Mesendoderm (in vitro differentiated cells): ENCODE measurements around the gene ALX3. TPM values are rescaled to one million over a fixed set of nuclear protein-coding genes. Genes with fewer than 3 reads are reported as not detected.

ENCODE experiments used
- DNase-seq: peaks from one replicate; pipeline ENCODE4 v3.0.0; 2013
- H2AK5ac ChIP-seq: 2 replicates; pipeline ENCODE4 v1.6.1; 2013; ENCODE audit warnings: low read length, inconsistent platforms
- H2BK120ac ChIP-seq: 2 replicates; pipeline ENCODE4 v1.6.1; 2013; ENCODE audit warnings: low read depth, mild to moderate bottlenecking, low read length, moderate library complexity, mixed read lengths
- H2BK15ac ChIP-seq: replicated peaks from 2 replicates; pipeline ENCODE4 v1.6.1; 2013; ENCODE audit warnings: low read depth, mild to moderate bottlenecking, moderate library complexity
- H2BK5ac ChIP-seq: 2 replicates; pipeline ENCODE4 v1.6.1; 2013; ENCODE audit warnings: low read length, inconsistent platforms
- H3K18ac ChIP-seq: 2 replicates; pipeline ENCODE4 v1.6.1; 2013; ENCODE audit warnings: mild to moderate bottlenecking, low read length, mixed read lengths
- H3K23ac ChIP-seq: one replicate; pipeline ENCODE4 v1.6.1; 2013; ENCODE audit warnings: low read length
- H3K27ac ChIP-seq: 2 replicates; pipeline ENCODE4 v1.5.1; 2013; ENCODE audit warnings: low read depth, mild to moderate bottlenecking, inconsistent platforms, low read length, moderate library complexity
- H3K27me3 ChIP-seq: 2 replicates; pipeline ENCODE4 v1.6.1; 2013; ENCODE audit warnings: low read length, control low read depth, mild to moderate bottlenecking, inconsistent platforms; ENCODE audit not compliant: insufficient read depth, poor library complexity
- H3K36me3 ChIP-seq: 2 replicates; pipeline ENCODE4 v1.6.1; 2013; ENCODE audit warnings: low read length, inconsistent platforms; ENCODE audit not compliant: control insufficient read depth, insufficient read depth
- H3K4ac ChIP-seq: one replicate; pipeline ENCODE4 v1.6.1; 2013; ENCODE audit warnings: low read depth, mild to moderate bottlenecking, low read length, moderate library complexity
- H3K4me1 ChIP-seq: 2 replicates; pipeline ENCODE4 v1.6.1; 2013; ENCODE audit warnings: low read depth, low read length, inconsistent platforms; ENCODE audit not compliant: control insufficient read depth
- H3K4me2 ChIP-seq: 2 replicates; pipeline ENCODE4 v1.6.1; 2013; ENCODE audit warnings: low read length
- H3K4me3 ChIP-seq: 2 replicates; pipeline ENCODE4 v1.5.1; 2013; ENCODE audit warnings: mild to moderate bottlenecking, low read length
- H3K56ac ChIP-seq: one replicate; pipeline ENCODE4 v1.6.1; 2013; ENCODE audit warnings: low read length
- H3K79me1 ChIP-seq: 2 replicates; pipeline ENCODE4 v1.6.1; 2013; ENCODE audit warnings: low read length, inconsistent platforms
- H3K79me2 ChIP-seq: 2 replicates; pipeline ENCODE4 v1.6.1; 2013; ENCODE audit warnings: mild to moderate bottlenecking, low read length; ENCODE audit not compliant: control insufficient read depth, insufficient read depth
- H3K9ac ChIP-seq: 2 replicates; pipeline ENCODE4 v1.6.1; 2013; ENCODE audit warnings: low read length, inconsistent platforms
- H4K5ac ChIP-seq: one replicate; pipeline ENCODE4 v1.6.1; 2013; ENCODE audit warnings: low read length
- H4K8ac ChIP-seq: one replicate; pipeline ENCODE4 v1.6.1; 2013; ENCODE audit warnings: low read depth, mild to moderate bottlenecking, control low read depth, low read length, moderate library complexity
- WGBS: extraction: QIAGEN DNeasy Blood & Tissue Kit; methylation state at CpG from one replicate; pipeline ENCODE4 v1.1.7; 2013; ENCODE audit warnings: low lambda C conversion rate, missing lambda C conversion rate; ENCODE audit not compliant: insufficient coverage; ENCODE audit errors: extremely low coverage; 5-methylcytosine and 5-hydroxymethylcytosine counted together
- polyA plus RNA-seq, 2 experiments: library from polyadenylated mRNA; stranded (reverse); fragments of 200-250 nt; gene quantifications; one replicate each; pipeline ENCODE4 v1.2.3, GENCODE V29; 2013

The ALX3 gene
- polyA plus RNA-seq (2013, experiment 1 of 2), result 0.21 TPM
- 0.24 TPM for polyA plus RNA-seq (2013, experiment 2 of 2)

DNA sequence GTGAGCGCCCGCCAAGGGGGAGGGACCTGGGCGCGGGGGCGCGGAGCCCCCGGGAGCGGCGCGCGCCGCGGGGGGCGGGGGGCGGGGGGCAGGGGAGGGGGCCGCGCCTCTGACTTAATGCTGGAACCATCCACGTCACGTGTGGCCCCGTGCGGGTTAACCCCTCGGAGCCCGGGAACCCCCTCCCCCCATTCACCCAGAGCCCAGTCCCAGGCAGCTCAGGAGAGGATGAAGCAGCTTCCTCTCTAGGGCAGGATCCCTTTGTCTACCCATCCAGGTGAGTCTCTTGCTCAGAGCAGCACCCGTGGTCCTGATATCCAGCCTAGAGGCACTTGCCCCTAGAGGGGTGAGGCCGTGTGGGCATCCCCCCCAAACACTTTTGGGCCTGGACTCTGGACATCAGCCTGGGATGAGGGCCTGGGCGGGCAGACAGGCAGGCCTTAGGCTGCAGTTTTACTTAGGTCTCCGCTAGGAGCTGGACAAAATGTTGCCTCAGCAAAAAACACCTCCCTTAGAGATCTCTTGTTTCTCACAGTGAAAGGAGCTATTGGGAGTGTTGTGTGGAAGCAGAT, at the start of gene ALX3:
TSS of gene ALX3 (minus strand) at position 2 of the 572 bp plus-strand sequence. CDS start 60 bp downstream, outside the sequence.
- Histone ChIP-seq H3K4me3 (no peak within 1 kb of the TSS), H3K36me3 (no peaks in the 10 kb centered on the region), H3K79me1 (no peaks in the 10 kb centered on the region), H3K27ac (no peak within 1 kb of the TSS), H3K27me3 (peaks cover 67% of the 10 kb centered on the region), H4K5ac (no peak within 1 kb of the TSS), H4K8ac (no peak within 1 kb of the TSS), H3K4ac (no peak within 1 kb of the TSS), H3K9ac (peak within 1 kb of the TSS; percentile 42), H2BK5ac (no peak within 1 kb of the TSS), H2AK5ac (no peak within 1 kb of the TSS), H2BK15ac (no peak within 1 kb of the TSS), H3K18ac (peak within 1 kb of the TSS; percentile 28), H3K4me2 (peak within 1 kb of the TSS; percentile 50), H3K79me2 (no peaks in the 10 kb centered on the region), H2BK120ac (no peak within 1 kb of the TSS), H3K56ac (peak within 1 kb of the TSS; percentile 67), H3K4me1 (peaks cover 2% of the 10 kb centered on the region), H3K23ac (peak within 1 kb of the TSS; percentile 7)
- WGBS, result no CpG with 5 or more reads among the region's 27 CpGs
- no peak for DNase-seq

DNA sequence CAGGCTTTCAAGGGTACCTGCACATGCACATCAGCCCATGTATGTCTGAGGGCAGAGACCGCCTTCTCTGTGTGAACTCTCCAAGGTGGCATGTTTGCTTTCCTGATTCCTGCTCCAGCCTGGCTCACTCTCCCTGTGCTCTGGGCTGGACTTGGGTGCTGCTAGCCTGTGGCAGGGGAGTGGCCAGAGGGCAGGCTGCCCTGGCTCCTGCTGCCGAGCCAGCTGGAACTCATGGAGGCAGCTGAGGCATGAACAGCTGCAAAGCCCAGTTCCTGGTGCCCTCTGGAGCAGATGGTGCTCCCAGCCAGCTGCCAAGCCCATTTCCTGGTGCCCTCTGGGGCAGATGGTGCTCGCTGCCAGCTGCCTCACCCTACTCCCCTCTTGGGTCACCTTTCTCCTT, 49.4 kb upstream of the ALX3 start:
- no peak overlapping the region for H3K4ac ChIP-seq
- no peak overlapping the region for H2BK5ac ChIP-seq
- no peaks in the 10 kb centered on the region for H3K4me1 ChIP-seq
- H3K23ac ChIP-seq, result no peak overlapping the region
- no peak overlapping the region for H3K18ac ChIP-seq
- no peak for DNase-seq
- WGBS, result no CpG with 5 or more reads among the region's 3 CpGs
- no peak overlapping the region for H3K9ac ChIP-seq
- H3K27me3 ChIP-seq, result no peaks in the 10 kb centered on the region
- no peak overlapping the region for H4K5ac ChIP-seq
- no peak overlapping the region for H2AK5ac ChIP-seq
- H3K79me1 ChIP-seq, result no peaks in the 10 kb centered on the region
- no peaks in the 10 kb centered on the region for H3K79me2 ChIP-seq
- H2BK120ac ChIP-seq, result no peak overlapping the region
- no peak overlapping the region for H4K8ac ChIP-seq
- no peak overlapping the region for H3K56ac ChIP-seq
- H3K27ac ChIP-seq, result no peak overlapping the region
- no peak overlapping the region for H2BK15ac ChIP-seq
- no peaks in the 10 kb centered on the region for H3K36me3 ChIP-seq
- no peak overlapping the region for H3K4me3 ChIP-seq
- no peak overlapping the region for H3K4me2 ChIP-seq

DNA sequence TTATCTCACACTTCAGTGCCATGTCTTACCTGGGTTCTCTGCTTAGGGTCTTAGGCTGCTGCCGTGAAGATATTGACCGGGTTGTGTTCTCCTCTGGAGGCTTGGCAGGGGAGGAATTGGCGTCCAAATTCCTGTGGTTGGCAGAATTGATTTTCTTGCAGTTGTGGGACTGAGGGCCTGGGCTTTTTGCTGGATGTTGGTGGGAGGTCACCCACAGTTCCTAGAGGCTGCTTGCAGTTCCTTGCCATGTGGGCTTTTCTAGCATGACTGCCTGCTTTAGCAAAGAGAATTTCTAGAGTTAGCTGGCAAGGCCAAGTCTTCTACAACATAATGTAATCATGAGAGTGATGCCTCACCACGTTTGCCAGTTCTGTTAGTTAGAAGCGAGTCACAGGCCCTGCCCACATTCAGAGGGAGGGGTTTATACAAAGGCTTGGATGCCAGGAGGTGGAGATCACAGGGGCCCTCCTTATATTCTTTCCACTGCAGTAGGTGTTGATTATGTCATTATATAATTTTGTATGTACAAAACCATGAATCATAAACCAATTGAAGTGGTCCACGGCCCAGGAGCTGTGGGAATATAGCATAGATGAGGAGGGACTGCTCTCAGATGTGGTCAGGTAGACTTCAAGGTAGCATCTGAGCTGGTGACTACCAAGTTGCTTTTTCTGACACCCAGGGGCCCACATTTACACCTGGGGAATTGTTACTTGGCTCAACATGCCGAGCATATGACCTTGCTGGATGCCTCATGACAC, 48.3 kb upstream of the ALX3 start:
- Histone ChIP-seq H3K4me1 (no peaks in the 10 kb centered on the region), H3K27ac (no peak overlapping the region), H3K4me2 (no peak overlapping the region), H3K27me3 (no peaks in the 10 kb centered on the region), H4K8ac (no peak overlapping the region), H3K23ac (no peak overlapping the region), H3K36me3 (no peaks in the 10 kb centered on the region), H3K18ac (no peak overlapping the region), H3K4ac (no peak overlapping the region), H3K4me3 (no peak overlapping the region), H4K5ac (no peak overlapping the region), H2BK5ac (no peak overlapping the region), H3K79me1 (no peaks in the 10 kb centered on the region), H3K56ac (no peak overlapping the region), H2BK120ac (no peak overlapping the region), H3K9ac (no peak overlapping the region), H2AK5ac (no peak overlapping the region), H3K79me2 (no peaks in the 10 kb centered on the region), H2BK15ac (no peak overlapping the region)
- no CpG with 5 or more reads among the region's 7 CpGs for WGBS
- DNase-seq, result no peak

DNA sequence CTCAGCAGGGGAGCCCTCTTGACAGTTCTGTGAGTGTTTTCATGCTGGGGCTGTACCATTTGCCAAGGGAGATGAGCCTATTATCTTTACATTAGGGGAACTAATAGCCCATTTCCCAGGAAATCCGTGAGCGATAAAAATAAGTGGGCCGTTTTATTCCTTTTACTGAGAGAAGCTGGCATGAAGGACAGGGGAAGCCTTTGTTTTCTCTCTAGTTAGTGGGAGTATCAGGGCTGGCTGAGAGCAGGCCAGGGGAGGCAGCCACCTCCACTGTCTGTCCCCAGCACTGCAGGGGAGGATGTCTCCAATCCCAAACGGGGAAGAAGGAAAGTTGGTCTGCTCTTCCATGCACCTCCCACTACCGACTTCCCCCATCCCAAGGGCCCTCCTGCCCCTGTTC, 44.3 kb upstream of the ALX3 start:
- no peak overlapping the region for H2AK5ac ChIP-seq
- H3K4me3 ChIP-seq, result no peak overlapping the region
- no CpG with 5 or more reads among the region's 5 CpGs for WGBS
- no peaks in the 10 kb centered on the region for H3K79me2 ChIP-seq
- no peak overlapping the region for H2BK15ac ChIP-seq
- no peak overlapping the region for H4K8ac ChIP-seq
- H3K27ac ChIP-seq, result no peak overlapping the region
- no peak overlapping the region for H2BK5ac ChIP-seq
- no peaks in the 10 kb centered on the region for H3K27me3 ChIP-seq
- DNase-seq, result no peak
- no peaks in the 10 kb centered on the region for H3K36me3 ChIP-seq
- no peak overlapping the region for H2BK120ac ChIP-seq
- H3K4me2 ChIP-seq, result no peak overlapping the region
- no peaks in the 10 kb centered on the region for H3K79me1 ChIP-seq
- no peak overlapping the region for H3K4ac ChIP-seq
- H3K9ac ChIP-seq, result no peak overlapping the region
- H3K56ac ChIP-seq, result no peak overlapping the region
- no peak overlapping the region for H3K18ac ChIP-seq
- H3K23ac ChIP-seq, result no peak overlapping the region
- no peaks in the 10 kb centered on the region for H3K4me1 ChIP-seq
- no peak overlapping the region for H4K5ac ChIP-seq

DNA sequence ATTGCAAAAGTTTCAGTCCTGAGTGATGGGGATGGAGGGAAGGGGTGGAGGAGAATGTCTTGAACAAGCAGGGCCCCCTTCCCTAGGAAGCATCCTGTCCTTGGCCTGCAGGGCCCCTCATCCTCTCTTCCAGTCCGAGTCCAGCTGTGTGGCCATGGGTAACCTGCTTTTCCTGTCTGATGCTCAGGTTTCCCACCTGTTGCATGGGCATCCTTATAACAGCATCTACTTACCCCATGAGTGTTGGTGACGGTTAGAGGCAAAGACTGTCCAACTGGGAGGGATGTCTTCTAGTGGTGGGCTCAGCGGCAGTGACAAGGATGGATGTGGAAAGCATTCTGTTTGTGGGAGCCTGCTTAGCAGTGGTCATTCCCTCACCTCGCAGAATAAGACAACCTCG, 43.7 kb upstream of the ALX3 start:
- Histone ChIP-seq H3K4me3 (no peak overlapping the region), H2AK5ac (no peak overlapping the region), H2BK120ac (no peak overlapping the region), H3K79me1 (no peaks in the 10 kb centered on the region), H3K79me2 (no peaks in the 10 kb centered on the region), H4K5ac (no peak overlapping the region), H3K27ac (no peak overlapping the region), H4K8ac (no peak overlapping the region), H3K27me3 (no peaks in the 10 kb centered on the region), H3K23ac (no peak overlapping the region), H3K4me2 (no peak overlapping the region), H3K36me3 (no peaks in the 10 kb centered on the region), H3K4ac (no peak overlapping the region), H3K9ac (no peak overlapping the region), H3K18ac (no peak overlapping the region), H2BK15ac (no peak overlapping the region), H2BK5ac (no peak overlapping the region), H3K56ac (no peak overlapping the region), H3K4me1 (no peaks in the 10 kb centered on the region)
- DNase-seq, result no peak
- WGBS, result no CpG with 5 or more reads among the region's 5 CpGs
